ENCODE data around the gene DPP9.

Gene DPP9

DNA sequence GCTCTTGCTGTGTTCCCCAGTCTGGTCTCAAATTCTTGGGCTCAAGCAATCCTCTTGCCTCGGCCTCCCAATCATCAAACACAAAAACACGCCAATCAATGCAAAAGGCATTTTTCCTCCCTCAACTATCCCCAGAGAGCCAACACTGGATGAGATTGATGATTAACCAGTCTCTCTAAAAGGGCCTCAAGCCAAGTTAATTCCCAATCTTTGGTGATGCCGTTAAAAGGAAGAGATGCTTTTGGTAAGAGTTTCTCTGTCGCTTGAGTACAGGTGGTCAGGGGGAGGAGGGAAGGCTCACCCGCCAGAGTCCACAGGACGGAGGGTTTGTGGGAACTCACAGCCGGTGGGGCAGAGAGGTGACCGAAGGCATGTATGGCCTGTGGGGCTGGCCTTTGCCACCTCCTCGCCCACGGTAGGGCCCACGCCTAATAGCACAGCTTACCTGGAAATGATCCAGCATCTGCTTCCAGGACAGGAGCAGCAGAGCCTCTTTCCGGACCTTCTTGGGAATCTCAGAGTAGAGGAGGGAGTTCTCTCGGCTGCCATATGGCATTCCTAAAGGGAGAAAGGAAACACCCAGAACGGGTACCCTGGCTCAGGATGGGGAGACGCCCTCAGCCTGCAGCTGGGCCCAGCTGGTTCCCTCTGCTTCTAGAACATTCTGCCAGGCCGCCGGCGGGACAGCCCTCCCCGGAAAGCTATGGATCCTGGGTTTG lies 18.1 kb downstream of the DPP9 start:
- DNase-seq (ENCODE audit: low read depth), result no peak
- no peak for TF ChIP-seq CTCF (IDR thresholded peaks at IDR 0.05; ENCODE audit: control insufficient read depth, insufficient read depth, low read depth, low read length, missing control alignments)
- H3K4me3 ChIP-seq (ENCODE audit: control insufficient read depth, low read depth, low read length), result no peak overlapping the region

DNA sequence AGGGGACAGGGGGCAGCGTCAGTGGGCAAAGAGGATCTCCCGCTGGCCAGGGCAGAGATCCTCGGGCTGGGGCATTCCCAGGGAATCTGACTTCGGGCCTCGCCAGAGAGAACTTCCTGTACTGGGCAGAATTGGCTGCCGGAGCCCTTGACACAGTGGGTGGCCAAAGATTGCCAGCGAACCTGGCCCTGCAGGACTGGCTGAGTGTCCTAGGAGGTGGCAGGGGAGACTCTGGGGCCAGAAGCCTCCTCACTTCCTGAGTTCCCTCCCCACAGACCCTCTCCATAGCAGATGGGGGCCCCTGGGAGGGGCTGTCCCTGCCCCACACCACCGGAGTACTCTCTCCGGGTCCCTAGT lies 19.3 kb downstream of the DPP9 start:
- no peak for DNase-seq (ENCODE audit: low read depth)
- H3K4me3 ChIP-seq (ENCODE audit: control insufficient read depth, low read depth, low read length), result no peak overlapping the region
- no peak for TF ChIP-seq CTCF (IDR thresholded peaks at IDR 0.05; ENCODE audit: control insufficient read depth, insufficient read depth, low read depth, low read length, missing control alignments)

DNA sequence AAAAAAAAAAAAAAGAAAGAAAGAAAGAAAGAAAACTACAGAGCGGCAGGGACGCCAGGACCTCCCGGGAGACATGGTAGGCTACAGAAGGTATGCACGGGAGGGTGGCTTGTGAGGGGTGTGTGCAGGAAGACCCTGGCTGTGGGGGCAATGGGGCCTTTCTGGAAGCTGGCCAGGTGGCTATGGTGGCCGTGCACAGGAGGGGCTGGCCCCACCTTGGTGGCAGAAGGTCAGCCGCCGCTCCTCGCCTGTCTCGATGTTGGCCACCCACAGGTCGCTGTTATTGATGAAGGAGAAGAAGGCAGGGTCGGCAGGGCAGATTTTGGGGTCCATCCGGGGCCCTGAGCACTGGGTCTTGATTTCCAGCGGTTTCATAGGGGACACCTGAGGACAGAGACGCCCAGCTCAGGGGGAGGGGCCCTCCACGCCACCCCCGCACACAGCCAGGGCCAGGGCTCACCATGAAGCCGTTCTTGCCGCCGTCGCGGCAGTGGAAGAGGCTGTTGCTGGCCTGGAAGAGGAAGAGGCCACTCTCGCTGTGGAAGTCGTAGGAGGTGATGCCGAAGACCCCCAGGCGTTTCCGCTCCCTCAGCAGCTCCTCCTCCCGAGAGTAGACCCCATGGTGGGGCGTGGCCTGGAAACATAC lies 19.8 kb downstream of the DPP9 start:
- no peak overlapping the region for H3K4me3 ChIP-seq (ENCODE audit: control insufficient read depth, low read depth, low read length)
- DNase-seq (ENCODE audit: low read depth), result no peak
- TF ChIP-seq CTCF (IDR thresholded peaks at IDR 0.05; ENCODE audit: control insufficient read depth, insufficient read depth, low read depth, low read length, missing control alignments), result no peak

DNA sequence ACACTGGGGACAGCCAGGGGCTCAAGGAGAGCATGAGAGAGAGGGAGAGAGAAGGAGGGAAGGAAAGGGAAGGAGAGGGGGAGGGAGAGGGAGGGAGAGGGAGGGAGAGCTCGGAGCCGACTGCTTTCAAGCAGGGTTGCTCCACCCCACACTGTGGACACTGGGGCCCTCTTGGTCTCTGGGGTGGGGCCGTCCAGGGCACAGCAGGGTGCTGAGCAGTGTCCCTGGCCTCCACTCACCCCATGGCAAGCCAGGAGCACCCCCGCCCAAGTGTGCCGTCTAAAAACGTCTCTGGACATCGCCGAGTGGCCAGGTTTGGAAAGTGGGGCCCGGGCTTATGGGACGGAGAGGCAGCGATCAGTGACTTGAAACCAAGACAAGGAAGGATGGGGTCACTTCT lies 20.9 kb downstream of the DPP9 start:
- no peak for TF ChIP-seq CTCF (IDR thresholded peaks at IDR 0.05; ENCODE audit: control insufficient read depth, insufficient read depth, low read depth, low read length, missing control alignments)
- H3K4me3 ChIP-seq (ENCODE audit: control insufficient read depth, low read depth, low read length), result no peak overlapping the region

DNA sequence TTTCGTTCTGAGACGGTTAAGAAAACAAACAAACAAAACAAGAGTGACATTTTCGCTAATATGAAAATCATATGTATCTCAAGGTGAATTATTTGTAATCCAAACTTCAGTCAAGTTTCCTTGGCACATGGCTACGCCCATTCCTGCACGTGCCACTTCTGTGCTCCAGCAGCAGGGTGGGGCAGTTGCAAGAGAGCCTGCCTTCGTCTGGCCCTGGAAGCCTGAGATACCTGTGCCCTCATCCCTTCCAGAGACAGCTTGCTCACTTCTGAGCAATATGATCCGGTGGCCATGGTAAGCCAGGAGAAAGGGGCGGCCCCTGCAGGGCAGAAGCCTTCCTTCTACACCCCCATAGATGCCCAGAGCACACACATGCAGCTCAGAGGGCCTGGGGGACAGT lies 22.1 kb downstream of the DPP9 start:
- no peak overlapping the region for H3K4me3 ChIP-seq (ENCODE audit: control insufficient read depth, low read depth, low read length)
- DNase-seq (ENCODE audit: low read depth), result no peak
- no peak for TF ChIP-seq CTCF (IDR thresholded peaks at IDR 0.05; ENCODE audit: control insufficient read depth, insufficient read depth, low read depth, low read length, missing control alignments)

More for the DNA sequence above, 20.9 kb downstream of the DPP9 start:
- DNase-seq (ENCODE audit: low read depth), result no peak

DNA sequence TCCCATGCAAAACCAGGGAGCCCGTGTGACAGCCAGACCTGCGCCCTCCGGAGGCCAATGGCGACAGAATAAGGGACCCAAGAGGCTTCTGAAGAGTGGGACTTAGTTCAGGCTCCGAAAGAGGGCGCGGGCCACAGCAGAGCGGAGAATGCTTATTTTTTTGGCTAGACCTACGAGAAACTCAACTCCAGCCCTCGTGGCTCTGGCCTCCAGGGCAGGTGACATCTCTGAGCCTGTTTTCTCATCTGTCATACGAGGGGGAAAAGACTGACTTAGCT lies 23.0 kb downstream of the DPP9 start:
- DNase-seq (ENCODE audit: low read depth), result no peak
- H3K4me3 ChIP-seq (ENCODE audit: control insufficient read depth, low read depth, low read length), result no peak overlapping the region
- TF ChIP-seq CTCF (IDR thresholded peaks at IDR 0.05; ENCODE audit: control insufficient read depth, insufficient read depth, low read depth, low read length, missing control alignments), result no peak

Measured in AG09309 (cell line).